ENCODE data around the gene CDKN2AIPNL. TPM values are rescaled to one million over a fixed set of nuclear protein-coding genes. Genes with fewer than 3 reads are reported as not detected.

CDKN2AIPNL gene
- total and polyA plus RNA-seq, 2 of the 13 experiments (the other 11 are each of a cell fraction or from before 2014, with no cell fraction given), result 17.4 to 46.5 TPM

GRCh38 chr5:134411546-134412266 is at the start of gene CDKN2AIPNL (continued):
- TF ChIP-seq USF2 (IDR thresholded peaks at IDR 0.05; ENCODE audit: low read depth, low read length) (no peak), USF2 (CRISPR knock-in tag; IDR thresholded peaks at IDR 0.05; ENCODE audit: borderline replicate concordance) (0 out of 2 replicates have a peak, but pooled peaks have one; percentile 52), GLI4 (CRISPR knock-in tag; IDR thresholded peaks at IDR 0.05; ENCODE audit: borderline replicate concordance) (no peak), CSRNP2 (CRISPR knock-in tag; conservative IDR thresholded peaks at IDR 0.05; ENCODE audit: low read depth) (0 out of 2 replicates have a peak, but pooled peaks have one; percentile 33), ZMYM3 (CRISPR knock-in tag; IDR thresholded peaks at IDR 0.05) (peak; percentile 65; the same call in 1 of the 2 replicates), TP53 (CRISPR knock-in tag; conservative IDR thresholded peaks at IDR 0.05) (peak; percentile 9; the same call in 1 of the 2 replicates), ATF7-NPFF (CRISPR knock-in tag; IDR thresholded peaks at IDR 0.05; ENCODE audit: low read depth) (peak; percentile 99), ZNF17 (CRISPR knock-in tag; IDR thresholded peaks at IDR 0.05) (no peak), GLMP (CRISPR knock-in tag; IDR thresholded peaks at IDR 0.05; ENCODE audit: borderline replicate concordance) (no peak), ZNF710 (CRISPR knock-in tag; IDR thresholded peaks at IDR 0.05; ENCODE audit: borderline replicate concordance) (peak; percentile 88), PRPF4 (IDR thresholded peaks at IDR 0.05; ENCODE audit: low read depth, low read length, poor library complexity, severe bottlenecking) (no peak), CEBPG (CRISPR knock-in tag; IDR thresholded peaks at IDR 0.05) (peak; percentile 51; the same call in 1 of the 2 replicates), ZNF784 (CRISPR knock-in tag; IDR thresholded peaks at IDR 0.05; ENCODE audit: borderline replicate concordance) (peak; percentile 91; the same call in 1 of the 2 replicates)

Measured in HepG2 (cell line).